ENCODE measurements around the gene CCDC71L. TPM values are rescaled to one million over a fixed set of nuclear protein-coding genes. Genes with fewer than 3 reads are reported as not detected.

Gene CCDC71L
- total and polyA plus RNA-seq, 2 of the 13 experiments (the other 11 are each of a cell fraction or from before 2014, with no cell fraction given), result 0.02 TPM; not detected in 1

GRCh38 chr7:106644999-106645398 lies 16.0 kb downstream of the CCDC71L start (continued):
- TF ChIP-seq ZBTB10 (CRISPR knock-in tag; IDR thresholded peaks at IDR 0.05; ENCODE audit: borderline replicate concordance) (no peak), E2F1 (CRISPR knock-in tag; IDR thresholded peaks at IDR 0.05) (no peak), HDAC1 (CRISPR knock-in tag; IDR thresholded peaks at IDR 0.05) (no peak), ZNF850 (CRISPR knock-in tag; conservative IDR thresholded peaks at IDR 0.05) (no peak)

- Histone ChIP-seq H3K4me2 (ENCODE audit: low read depth, low read length) (no peak overlapping the region), H3K27me3 (ENCODE audit: control insufficient read depth in 1 of 2, insufficient read depth in 2 of 2, low read length in 2 of 2) (no peaks in the 10 kb centered on the region), H3K9me3 (ENCODE audit: low read length) (no peaks in the 10 kb centered on the region), H3K4me3 (replicated peaks in 1 of 3; ENCODE audit: insufficient read depth in 1 of 3, low read depth in 2 of 3, low read length in 3 of 3) (no peak overlapping the region), H4K20me1 (ENCODE audit: insufficient read depth, low read length) (no peaks in the 10 kb centered on the region), H2AFZ (ENCODE audit: low read length) (no peak overlapping the region), H3K36me3 (replicated peaks in 1 of 2; ENCODE audit: control insufficient read depth in 1 of 2, insufficient read depth in 2 of 2, low read length in 2 of 2) (no peaks in the 10 kb centered on the region), H3K9ac (ENCODE audit: insufficient read depth, low read depth, low read length) (no peak overlapping the region), H3K27ac (ENCODE audit: extremely low read length, insufficient read depth, low read length) (no peak overlapping the region), H3K4me1 (ENCODE audit: insufficient read depth, low read length) (no peaks in the 10 kb centered on the region), H3K79me2 (ENCODE audit: insufficient read depth, low read length) (no peaks in the 10 kb centered on the region)
- no peak for TF ChIP-seq ZSCAN22 (CRISPR knock-in tag; IDR thresholded peaks at IDR 0.05)
- WGBS (ENCODE audit: low lambda C conversion rate), result 2% methylated on average over 2 of the region's 2 CpGs
- no peak for ATAC-seq
- no peak for DNase-seq (ENCODE audit: low spot score)
- FAIRE-seq, result no peak
- ChIA-PET CTCF (ENCODE audit: low intra/inter-chr PET ratio, low total read pairs) (no interaction called here), POLR2A (no interaction called here)
- intact Hi-C loops (cut with micrococcal nuclease; ENCODE audit: unreplicated experiment), result no loop called here
- in situ Hi-C loops (cut with HindIII; ENCODE audit: extremely low pct_ligation_motif_present, low pct_unique_long_range_greater_than_20kb), result no loop called here
- no TSS peak for BruUV-seq (replicated peaks)
These were observed 17.6 kb downstream of the CCDC71L start for GRCh38 chr7:106643216-106644000.

All from HepG2 (cell line).